ENCODE data around the gene ALDH1A1.

ALDH1A1 gene

DNA sequence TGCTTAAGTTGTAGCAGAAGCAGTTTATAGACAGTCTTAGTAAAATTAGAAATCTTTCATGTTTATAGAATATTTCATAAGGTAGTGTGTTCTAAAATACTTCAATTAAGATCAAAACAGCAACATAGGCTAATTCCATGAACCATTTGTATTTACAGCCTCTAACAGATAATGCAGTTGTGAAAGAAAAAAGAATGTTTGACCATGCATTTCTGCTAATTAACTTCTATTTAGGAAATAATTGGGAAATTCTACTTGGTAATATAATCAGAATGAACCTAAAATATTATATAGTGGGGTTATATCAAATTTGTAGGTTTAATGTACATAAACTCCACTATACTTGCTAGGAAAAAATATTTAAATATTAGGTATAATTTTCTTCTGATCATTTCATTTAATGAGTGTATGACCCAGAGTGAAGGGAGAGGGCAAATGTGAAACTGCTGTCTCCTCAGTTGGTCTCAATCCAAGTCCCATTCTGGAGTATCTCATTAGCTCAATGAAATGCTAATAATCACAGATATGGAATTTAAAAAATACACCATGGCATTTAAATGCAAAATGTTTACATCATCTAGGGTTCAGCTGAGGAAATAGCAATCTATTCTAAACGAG is 34.9 kb downstream of the ALDH1A1 start:
- DNase-seq (ENCODE audit: low read depth), result no peak

DNA sequence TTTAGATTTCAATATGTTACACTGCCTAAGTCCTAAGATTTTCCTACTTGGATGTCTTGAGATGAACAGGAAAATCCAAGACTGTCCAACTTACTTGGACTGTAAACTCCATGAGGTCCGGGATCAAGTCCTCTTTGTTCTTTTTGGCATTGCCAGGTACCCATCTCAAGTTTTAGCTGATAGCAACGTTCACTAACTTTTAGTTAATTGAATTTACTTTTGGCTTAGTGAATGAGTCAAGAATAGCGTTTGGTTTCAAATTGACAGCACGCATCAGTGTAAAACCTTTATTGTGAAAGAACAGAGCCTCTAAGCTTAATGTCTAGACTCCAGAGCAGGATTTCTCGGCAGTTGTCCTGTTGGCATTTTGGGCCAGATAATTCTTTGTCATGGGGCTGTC is 37.2 kb downstream of the ALDH1A1 start:
- DNase-seq (ENCODE audit: low read depth), result no peak

- no peak for DNase-seq (ENCODE audit: low read depth)
These were observed 38.1 kb downstream of the ALDH1A1 start for GRCh38 chr9:72914750-72915149.

- DNase-seq (ENCODE audit: low read depth), result no peak
These were observed 39.4 kb downstream of the ALDH1A1 start for GRCh38 chr9:72913382-72914009.

DNA sequence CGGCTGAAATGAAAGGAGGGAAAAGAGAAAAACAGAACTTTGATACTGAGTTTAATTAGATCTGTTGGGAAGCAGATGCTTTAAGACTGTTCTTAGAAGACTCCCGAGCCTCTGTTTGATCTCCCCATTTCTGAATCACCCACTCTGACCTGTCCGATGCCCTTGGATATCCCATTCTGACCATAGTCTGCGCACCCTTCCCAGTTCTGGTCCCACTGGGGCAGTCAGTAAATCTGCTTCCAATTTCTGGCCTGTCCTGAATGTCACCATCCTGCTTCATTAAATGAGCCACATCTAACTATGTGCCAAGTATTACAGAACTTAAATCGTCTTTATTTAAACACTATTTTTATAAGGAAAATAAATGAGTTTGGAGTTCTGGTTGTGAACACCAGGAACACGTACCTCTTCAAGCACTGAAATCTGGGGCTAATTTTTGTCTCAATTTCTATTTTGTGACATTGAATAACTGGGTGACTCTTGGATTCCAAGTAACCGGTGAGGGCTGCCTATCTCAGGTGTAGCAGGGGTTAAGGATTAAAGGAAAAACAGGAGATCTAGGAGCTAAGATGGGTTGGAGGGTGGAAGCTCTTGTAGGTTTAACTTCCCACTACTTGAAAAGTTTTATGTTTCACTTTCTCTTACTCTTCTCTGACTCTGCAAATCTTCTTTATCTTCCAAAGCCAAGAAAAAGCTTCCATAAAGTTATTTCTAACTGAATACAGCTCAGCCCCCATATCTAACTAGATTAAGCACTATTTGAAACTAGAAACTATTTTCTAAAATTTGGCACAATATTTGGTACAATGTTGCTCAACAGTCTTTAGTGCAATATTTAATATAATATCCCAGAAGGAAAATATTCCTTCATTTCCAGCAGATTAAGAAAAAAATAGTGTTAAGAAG is 40.1 kb downstream of the ALDH1A1 start:
- DNase-seq (ENCODE audit: low read depth), result no peak

GRCh38 chr9:72911816-72912215 is 41.0 kb downstream of the ALDH1A1 start:
- no peak for DNase-seq (ENCODE audit: low read depth)

- no peak for DNase-seq (ENCODE audit: low read depth)
These were observed 41.5 kb downstream of the ALDH1A1 start for GRCh38 chr9:72911247-72911775.

GRCh38 chr9:72909428-72909827 is 43.4 kb downstream of the ALDH1A1 start:
- no peak for DNase-seq (ENCODE audit: low read depth)

DNA sequence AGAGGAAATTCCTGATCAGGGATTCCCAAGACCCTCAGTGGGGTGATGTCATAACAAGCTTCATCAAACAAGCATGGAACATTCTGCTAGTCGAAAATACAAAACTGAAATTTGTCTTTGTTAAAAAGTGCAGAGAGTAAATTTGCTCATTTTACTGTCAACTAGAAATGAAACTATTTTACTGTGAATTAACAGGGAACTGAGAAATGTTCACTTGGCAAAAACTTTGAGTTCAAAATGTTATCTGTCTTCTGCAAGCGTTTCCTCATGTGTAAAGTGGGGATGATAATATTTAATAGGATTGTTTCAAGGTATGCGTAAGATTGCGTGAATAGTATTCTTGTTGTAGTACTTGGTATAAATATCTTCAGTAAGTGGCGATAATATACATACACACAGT is 45.4 kb downstream of the ALDH1A1 start:
- no peak for DNase-seq (ENCODE audit: low read depth)

- no peak for DNase-seq (ENCODE audit: low read depth)
These were observed 46.0 kb downstream of the ALDH1A1 start for GRCh38 chr9:72906810-72907209.

- no peak for DNase-seq (ENCODE audit: low read depth)
These were observed 47.1 kb downstream of the ALDH1A1 start for GRCh38 chr9:72905514-72906480.

- no peak for DNase-seq (ENCODE audit: low read depth)
These were observed 48.4 kb downstream of the ALDH1A1 start for GRCh38 chr9:72904267-72905093.

GRCh38 chr9:72903103-72903502 is 49.8 kb downstream of the ALDH1A1 start:
- DNase-seq (ENCODE audit: low read depth), result no peak

DNA sequence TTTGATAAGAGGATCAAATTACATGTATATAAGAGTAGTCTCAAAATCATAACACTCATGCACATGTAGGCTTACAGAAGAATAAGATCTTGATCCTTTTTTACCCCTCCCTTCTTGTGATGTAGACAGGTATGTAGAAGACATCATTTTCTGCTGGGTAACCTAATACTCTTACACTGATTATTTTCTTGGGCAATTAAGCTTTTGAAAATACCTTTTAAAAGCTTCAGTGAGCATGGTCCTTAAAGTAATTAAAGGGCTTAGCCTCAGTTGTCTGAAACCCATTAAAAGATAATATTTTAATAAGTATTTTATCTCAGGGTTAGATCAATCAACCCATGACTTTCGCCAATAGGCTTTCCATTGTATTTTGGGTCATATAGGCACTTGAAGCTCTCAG is 50.6 kb downstream of the ALDH1A1 start:
- DNase-seq (ENCODE audit: low read depth), result no peak

DNA sequence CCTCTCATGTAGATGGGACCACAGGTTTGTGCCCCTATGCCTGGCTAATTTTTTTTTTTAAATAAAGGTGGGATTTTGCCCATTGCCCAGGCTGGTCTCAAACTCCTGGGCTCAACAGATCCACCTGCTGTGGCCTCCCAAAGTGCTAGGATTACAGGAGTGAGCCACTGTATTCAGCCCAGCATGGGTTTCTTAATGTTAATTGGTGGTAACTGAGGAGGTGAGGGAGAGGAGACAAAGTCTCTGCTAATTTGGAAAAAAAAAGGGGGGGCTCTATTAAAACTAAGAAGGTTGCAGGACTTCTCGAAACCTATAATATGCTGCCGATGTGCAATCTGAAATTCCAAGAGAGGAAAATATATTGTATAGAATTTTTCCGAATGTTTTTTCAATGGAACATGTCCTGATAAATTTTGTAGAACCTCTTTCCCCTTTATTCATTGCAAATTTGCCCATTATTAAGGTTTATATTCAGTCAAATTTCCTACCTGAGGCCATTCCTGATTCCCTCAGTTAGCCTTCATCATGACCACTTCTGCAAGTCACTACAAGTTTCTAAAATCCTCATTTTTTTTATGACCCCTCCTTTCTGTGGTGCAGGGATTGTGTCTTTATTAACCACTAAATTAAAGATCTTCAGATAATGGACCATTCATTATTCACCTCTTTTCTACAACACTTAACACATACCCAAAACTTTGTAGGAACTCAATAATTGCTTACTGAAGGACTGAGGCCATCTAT is 52.9 kb downstream of the ALDH1A1 start:
- DNase-seq (ENCODE audit: low read depth), result no peak

GRCh38 chr9:72898784-72899733 is 53.8 kb downstream of the ALDH1A1 start:
- DNase-seq (ENCODE audit: low read depth), result no peak

DNA sequence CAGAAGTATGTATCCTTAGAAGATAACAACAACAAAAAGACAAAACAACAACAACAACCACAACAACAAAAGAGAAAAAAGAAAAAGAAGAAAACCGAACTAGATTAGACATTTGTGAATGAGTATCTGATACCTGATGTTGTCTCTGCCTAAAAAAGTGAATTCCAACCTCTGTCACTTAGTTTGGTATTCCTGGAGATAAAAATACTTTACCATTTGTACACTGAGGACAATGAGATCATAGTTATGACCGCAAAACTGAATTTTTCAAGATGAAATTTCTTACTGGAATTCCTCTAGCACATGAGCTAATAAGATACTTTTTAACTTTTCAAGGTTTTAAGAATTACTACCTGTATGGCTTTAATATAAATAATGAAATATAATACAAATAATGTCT is 54.5 kb downstream of the ALDH1A1 start:
- DNase-seq (ENCODE audit: low read depth), result no peak

DNA sequence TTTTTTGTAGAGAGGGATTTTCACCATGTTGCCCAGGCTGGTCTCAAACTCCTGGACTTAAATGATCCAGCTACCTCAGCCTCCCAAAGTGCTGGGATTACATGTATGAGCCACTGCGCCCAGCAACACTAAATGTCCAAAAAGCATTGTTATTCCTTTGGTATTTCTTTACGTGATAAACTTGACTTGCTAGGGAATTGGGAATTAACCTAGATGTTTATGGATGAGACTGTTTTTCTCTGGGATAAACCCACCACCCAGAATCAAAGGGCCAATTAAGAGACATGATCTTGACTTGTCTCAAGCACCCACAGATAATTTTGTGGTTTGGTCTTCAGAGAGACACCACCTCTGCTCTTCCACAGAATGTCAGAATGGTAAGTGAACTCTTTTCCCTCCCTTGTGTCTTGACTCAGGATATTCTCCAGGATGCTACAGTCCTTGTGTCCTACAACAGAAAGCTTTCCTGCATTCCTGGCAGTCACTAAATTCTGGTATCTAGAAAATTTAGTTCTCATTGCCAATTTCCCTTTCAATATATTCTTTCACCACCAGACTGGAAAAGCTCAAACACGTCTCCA is 55.7 kb downstream of the ALDH1A1 start:
- DNase-seq (ENCODE audit: low read depth), result no peak

Data from ELR (cell line).